Omental fat pad (tissue), 4 donors: ENCODE data around the gene SLAMF7. TPM values are rescaled to one million over a fixed set of nuclear protein-coding genes. Genes with fewer than 3 reads are reported as not detected.
"Not testable (repeated sequence)": the region's sequence is repeated elsewhere in the genome, so short reads cannot be mapped to it uniquely, and the experiment has no call there.

Source experiments
- ATAC-seq: fragments of 150-250 bp; one replicate; pipeline ENCODE4 v1.9.1; 2016; ENCODE audit warnings: mild to moderate bottlenecking, moderate library complexity; ENCODE audit not compliant: low FRiP score
- DNase-seq: peaks from one replicate; pipeline ENCODE4 v3.0.0-alpha.2; 2019; ENCODE audit warnings: low spot score
- total RNA-seq, 4 donors: library from RNA; depleted of rRNA; stranded (reverse); fragments of >200 nt; gene quantifications; one replicate each; pipeline ENCODE4 v1.1.0, GENCODE V29; 2016
- TF ChIP-seq, protein P1 (sequence below), 3 donors: fragments of 450-650 bp; IDR thresholded peaks; one replicate each; pipeline ENCODE4 v1.5.1; 2016 to 2017; ENCODE audit warnings: antibody characterized with exemption in 3 of 3, mild to moderate bottlenecking in 3 of 3, moderate library complexity in 2 of 3

The SLAMF7 gene, protein sequence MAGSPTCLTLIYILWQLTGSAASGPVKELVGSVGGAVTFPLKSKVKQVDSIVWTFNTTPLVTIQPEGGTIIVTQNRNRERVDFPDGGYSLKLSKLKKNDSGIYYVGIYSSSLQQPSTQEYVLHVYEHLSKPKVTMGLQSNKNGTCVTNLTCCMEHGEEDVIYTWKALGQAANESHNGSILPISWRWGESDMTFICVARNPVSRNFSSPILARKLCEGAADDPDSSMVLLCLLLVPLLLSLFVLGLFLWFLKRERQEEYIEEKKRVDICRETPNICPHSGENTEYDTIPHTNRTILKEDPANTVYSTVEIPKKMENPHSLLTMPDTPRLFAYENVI
- total RNA-seq, result 1 to 10 TPM; 1.1 to 3.2 (median 1.7) TPM

DNA sequence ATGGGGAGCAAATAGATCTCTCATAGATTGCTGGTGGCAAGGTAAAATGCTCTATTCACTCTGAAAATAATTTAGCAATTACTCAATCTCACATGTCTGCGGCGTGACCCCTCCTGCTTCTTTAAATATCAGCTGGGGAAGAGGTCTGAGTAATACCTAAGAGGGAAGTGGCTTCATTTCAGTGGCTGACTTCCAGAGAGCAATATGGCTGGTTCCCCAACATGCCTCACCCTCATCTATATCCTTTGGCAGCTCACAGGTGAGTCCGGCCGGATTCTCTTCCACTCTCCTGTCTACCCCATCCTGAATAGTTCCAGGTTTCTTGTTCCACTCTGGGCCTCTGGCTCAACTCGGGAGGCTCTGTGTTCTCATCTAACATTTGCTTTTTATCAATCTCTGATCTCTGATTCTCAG lies at the start of gene SLAMF7:
Gene SLAMF7 (plus strand): TSS at position 150 of the 414 bp plus-strand sequence. CDS start 55 bp downstream, at position 205.
- peak; percentile 33 for DNase-seq
- ATAC-seq, result no peak
- TF ChIP-seq, protein P1, sequence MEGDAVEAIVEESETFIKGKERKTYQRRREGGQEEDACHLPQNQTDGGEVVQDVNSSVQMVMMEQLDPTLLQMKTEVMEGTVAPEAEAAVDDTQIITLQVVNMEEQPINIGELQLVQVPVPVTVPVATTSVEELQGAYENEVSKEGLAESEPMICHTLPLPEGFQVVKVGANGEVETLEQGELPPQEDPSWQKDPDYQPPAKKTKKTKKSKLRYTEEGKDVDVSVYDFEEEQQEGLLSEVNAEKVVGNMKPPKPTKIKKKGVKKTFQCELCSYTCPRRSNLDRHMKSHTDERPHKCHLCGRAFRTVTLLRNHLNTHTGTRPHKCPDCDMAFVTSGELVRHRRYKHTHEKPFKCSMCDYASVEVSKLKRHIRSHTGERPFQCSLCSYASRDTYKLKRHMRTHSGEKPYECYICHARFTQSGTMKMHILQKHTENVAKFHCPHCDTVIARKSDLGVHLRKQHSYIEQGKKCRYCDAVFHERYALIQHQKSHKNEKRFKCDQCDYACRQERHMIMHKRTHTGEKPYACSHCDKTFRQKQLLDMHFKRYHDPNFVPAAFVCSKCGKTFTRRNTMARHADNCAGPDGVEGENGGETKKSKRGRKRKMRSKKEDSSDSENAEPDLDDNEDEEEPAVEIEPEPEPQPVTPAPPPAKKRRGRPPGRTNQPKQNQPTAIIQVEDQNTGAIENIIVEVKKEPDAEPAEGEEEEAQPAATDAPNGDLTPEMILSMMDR (IDR thresholded peaks at IDR 0.05), result no peak

DNA sequence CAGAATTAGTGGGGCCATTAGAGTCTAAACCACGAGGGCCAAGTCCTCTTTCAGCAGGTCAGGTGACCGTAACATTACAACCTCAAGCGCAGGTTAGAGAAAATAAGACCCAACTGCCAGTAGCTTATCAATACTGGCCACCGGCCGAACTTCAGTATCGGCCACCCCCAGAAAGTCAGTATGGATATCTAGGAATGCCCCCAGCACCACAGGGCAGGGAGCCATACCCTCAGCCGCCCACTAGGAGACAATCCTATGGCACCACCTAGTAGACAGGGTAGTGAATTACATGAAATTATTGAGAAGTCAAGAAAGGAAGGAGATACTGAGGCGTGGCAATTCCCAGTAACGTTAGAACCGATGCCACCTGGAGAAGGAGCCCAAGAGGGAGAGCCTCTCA lies 46.7 kb upstream of the SLAMF7 start:
- ATAC-seq, result not testable (repeated sequence)

DNA sequence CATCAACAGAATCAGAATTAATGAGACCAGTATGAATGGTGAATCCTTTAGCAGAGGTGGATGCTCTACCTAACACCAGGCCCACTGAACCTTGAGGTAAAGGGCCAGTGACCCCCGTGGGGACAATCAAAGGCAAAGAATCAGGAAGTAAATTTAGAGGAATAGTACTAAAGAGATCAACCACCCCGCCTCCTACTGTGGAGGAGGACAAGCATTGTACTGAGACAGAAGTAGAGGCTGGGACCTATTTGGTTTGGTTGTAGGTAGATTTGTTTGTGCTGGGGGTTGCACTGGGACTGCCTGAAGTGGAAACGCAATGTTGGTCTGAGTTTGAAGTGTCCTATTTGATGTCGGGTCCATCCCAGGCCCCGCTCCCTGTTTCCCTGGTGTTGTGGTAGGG lies 36.9 kb upstream of the SLAMF7 start:
- TF ChIP-seq, protein P1 (IDR thresholded peaks at IDR 0.05), result no peak
- DNase-seq (no peak), ATAC-seq (no peak)

More for the DNA sequence above, 46.7 kb upstream of the SLAMF7 start:
- not testable (repeated sequence) for DNase-seq

DNA sequence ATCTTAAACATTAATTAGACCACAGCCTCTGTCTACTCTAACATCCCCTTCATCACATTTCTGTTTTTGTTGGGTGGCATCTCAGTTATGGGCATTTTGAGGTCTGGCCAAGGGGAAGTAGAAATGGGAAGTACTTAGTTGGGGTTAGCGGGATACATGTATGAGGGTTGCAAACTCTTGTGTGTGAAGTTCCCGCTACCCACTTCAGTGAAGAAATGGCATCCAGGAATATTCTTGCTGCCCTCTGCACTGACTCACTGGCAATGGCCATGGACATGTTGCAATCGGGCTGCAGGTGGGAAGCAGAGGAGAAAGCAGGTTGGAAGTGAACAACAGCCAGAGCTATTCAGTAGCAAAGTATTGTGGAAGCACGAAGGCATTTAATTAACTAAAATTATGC lies 34.8 kb upstream of the SLAMF7 start:
- TF ChIP-seq, protein P1 (IDR thresholded peaks at IDR 0.05), result no peak
- DNase-seq (no peak), ATAC-seq (no peak)

DNA sequence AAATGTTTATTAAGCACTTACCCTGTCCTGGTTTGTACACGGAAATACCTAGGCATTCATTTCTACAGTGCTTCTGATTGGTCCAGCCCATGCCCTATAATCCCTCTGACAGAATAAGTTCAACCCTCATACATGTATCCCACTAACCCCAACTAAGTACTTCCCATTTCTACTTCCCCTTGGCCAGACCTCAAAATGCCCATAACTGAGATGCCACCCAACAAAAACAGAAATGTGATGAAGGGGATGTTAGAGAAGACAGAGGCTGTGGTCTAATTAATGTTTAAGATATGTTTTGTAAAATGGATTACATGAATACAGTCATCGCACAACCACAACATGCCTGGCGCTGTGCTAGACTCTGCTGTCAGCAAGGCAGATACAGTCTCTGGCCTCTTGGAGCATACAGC lies 33.8 kb upstream of the SLAMF7 start:
- not testable (repeated sequence) for ATAC-seq, DNase-seq

DNA sequence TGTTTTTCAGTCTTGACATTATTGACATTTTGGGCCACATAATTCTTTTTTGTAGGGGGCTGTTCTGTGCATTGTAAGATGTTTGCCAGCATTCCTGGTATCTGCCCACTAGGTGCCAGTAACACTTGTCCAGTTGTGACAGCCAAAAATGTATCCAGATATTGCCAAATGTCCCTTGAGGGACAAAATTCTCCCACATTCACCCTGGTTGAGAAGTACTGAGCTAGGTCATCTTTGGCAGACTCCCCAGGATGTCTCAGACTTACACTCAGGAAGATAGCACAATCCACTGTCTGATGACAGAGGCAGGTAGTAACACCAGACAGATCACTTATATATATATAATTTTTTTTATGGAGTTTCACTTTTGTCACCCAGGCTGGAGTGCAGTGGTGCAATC lies 33.3 kb upstream of the SLAMF7 start:
- no peak for ATAC-seq
- TF ChIP-seq, protein P1 (IDR thresholded peaks at IDR 0.05), result no peak

DNA sequence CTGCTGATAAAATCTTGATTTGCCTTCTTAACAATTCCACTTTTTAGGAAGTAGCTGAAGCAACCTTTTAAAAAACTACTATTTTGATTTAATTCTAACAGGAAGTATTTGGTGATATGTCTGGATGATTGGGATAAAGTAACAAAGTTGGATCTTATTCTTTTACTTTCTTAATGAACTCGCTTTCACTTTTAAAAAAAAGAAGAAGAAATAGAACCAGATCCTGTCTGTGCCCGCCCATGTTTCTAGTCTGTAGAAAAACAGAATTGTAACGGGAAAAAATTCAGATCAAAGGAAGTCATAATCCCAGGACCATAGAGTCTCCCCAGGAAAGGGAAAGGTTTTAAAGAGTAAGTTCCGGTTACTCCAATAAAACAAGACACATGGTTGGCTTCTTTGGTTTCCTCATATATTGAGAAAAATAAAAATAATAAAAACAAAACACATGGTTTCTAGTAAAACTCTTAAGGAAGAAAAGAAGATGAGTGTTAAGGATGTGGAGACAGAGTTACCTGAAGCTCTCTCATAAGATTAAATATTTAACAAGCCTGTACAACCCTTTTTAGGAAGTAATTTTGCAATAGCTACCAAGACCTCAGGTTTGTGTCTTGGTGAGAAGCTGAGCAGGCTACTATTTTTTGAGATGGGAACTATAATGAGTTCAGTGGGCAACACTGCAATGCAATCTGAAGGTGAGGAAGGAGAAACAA lies 32.4 kb upstream of the SLAMF7 start:
- DNase-seq (no peak), ATAC-seq (no peak)
- TF ChIP-seq, protein P1 (IDR thresholded peaks at IDR 0.05), result no peak

More for the DNA sequence above, 33.3 kb upstream of the SLAMF7 start:
- DNase-seq, result no peak
